Esophagus muscularis mucosa (tissue), 4 donors: ENCODE results near the gene TMCC3. TPM values are rescaled to one million over a fixed set of nuclear protein-coding genes. Genes with fewer than 3 reads are reported as not detected.

Source experiments
- DNase-seq: peaks from one replicate; pipeline ENCODE4 v3.0.0-alpha.2; 2017; ENCODE audit errors: extremely low spot score
- H3K27ac ChIP-seq, 4 donors: fragments of 200-600 bp; sonication (generic); replicated peaks in 1 of 4; 1 replicate in 3 of 4; 2 replicates in 1 of 4; pipeline ENCODE4 v1.5.1; 2016 to 2019; ENCODE audit warnings: mild to moderate bottlenecking in 1 of 4
- H3K27me3 ChIP-seq, 4 donors: fragments of 200-600 bp; sonication (generic); one replicate each; pipeline versions ENCODE4 v1.5.1 to v1.6.0; 2016 to 2019
- H3K36me3 ChIP-seq, 4 donors: fragments of 200-600 bp; sonication (generic); one replicate each; pipeline ENCODE4 v1.5.1; 2016 to 2019
- H3K4me1 ChIP-seq, 4 donors: fragments of 200-600 bp; sonication (generic); one replicate each; pipeline ENCODE4 v1.5.1; 2016 to 2019
- H3K4me3 ChIP-seq, 4 donors: fragments of 200-600 bp; sonication (generic); 1 replicate in 2 of 4; 2 replicates in 2 of 4; pipeline ENCODE4 v1.5.1; 2016 to 2019; ENCODE audit warnings: mild to moderate bottlenecking in 4 of 4, moderate library complexity in 1 of 4
- H3K9me3 ChIP-seq, 4 donors: fragments of 200-600 bp; sonication (generic); 1 replicate in 3 of 4; 2 replicates in 1 of 4; pipeline ENCODE4 v1.5.1; 2016 to 2019
- CTCF ChIP-seq, 3 experiments: fragments of 200-600 bp in 2 of 3; fragments of 450-650 bp in 1 of 3; sonication (generic) in 2 of 3; IDR thresholded peaks; one replicate each; pipeline ENCODE4 v1.5.1; 2017 to 2019; ENCODE audit warnings: antibody characterized with exemption in 3 of 3, mild to moderate bottlenecking in 2 of 3, moderate library complexity in 1 of 3
- EP300 ChIP-seq: sonication (generic); formaldehyde crosslinking; IDR thresholded peaks from one replicate; pipeline ENCODE4 v1.6.1; 2017; ENCODE audit warnings: antibody characterized with exemption
- POLR2A ChIP-seq: fragments of 450-650 bp; IDR thresholded peaks from one replicate; pipeline ENCODE4 v1.6.1; 2017; ENCODE audit warnings: antibody characterized with exemption, moderate library complexity, mild to moderate bottlenecking, low read depth
- POLR2AphosphoS5 ChIP-seq, 2 donors: sonication (generic); formaldehyde crosslinking; IDR thresholded peaks; one replicate each; pipeline ENCODE4 v1.6.1; 2017; ENCODE audit warnings: antibody characterized with exemption in 2 of 2
- WGBS: methylation state at CpG from one replicate; pipeline ENCODE4 v1.1.5; 2018; 5-methylcytosine and 5-hydroxymethylcytosine counted together
- intact Hi-C: fragments of 100-400 bp; cut with DNase I; formaldehyde crosslinking; loops from one replicate; pipeline ENCODE4 v1.15.1; 2023
- total RNA-seq, 4 donors: library from RNA; depleted of rRNA; stranded (reverse); fragments of >200 nt; gene quantifications; one replicate each; pipeline versions ENCODE4 v1.1.0 to v1.2.1, GENCODE V29; 2016

The TMCC3 gene
- total RNA-seq, 4 donors from 2014 or later = 17.0 to 30.5 (median 19.5) TPM

- Histone ChIP-seq H3K36me3 (no peaks in the 10 kb centered on the region), H3K9me3 (no peaks in the 10 kb centered on the region), H3K4me3 (no peak overlapping the region), H3K27ac (peak overlapping the region in 3 of 4 donors; percentile 28 to 45 (median 34)), H3K27me3 (no peaks in the 10 kb centered on the region), H3K4me1 (peaks cover 6 to 41% (median 34%) of the 10 kb centered on the region in 4 donors)
- DNase-seq = no peak
- WGBS = 67% methylated on average over 6 of the region's 6 CpGs
- no peak for TF ChIP-seq CTCF (IDR thresholded peaks at IDR 0.05)
- no peak for TF ChIP-seq POLR2AphosphoS5 (IDR thresholded peaks at IDR 0.05)
- no peak for TF ChIP-seq POLR2A
- TF ChIP-seq EP300 = no peak
- intact Hi-C loops = no loop called here
Observed at GRCh38 chr12:94687891-94688290, 37.5 kb upstream of the TMCC3 start.

GRCh38 chr12:94686834-94687628, 36.7 kb upstream of the TMCC3 start:
- H3K36me3 ChIP-seq = no peaks in the 10 kb centered on the region
- no peak for TF ChIP-seq POLR2AphosphoS5 (IDR thresholded peaks at IDR 0.05)
- no peak for TF ChIP-seq CTCF (IDR thresholded peaks at IDR 0.05)
- TF ChIP-seq EP300 = no peak
- TF ChIP-seq POLR2A = no peak
- H3K4me1 ChIP-seq = peaks cover 6 to 41% (median 34%) of the 10 kb centered on the region in 4 donors
- 66% methylated on average over 6 of the region's 6 CpGs for WGBS
- no peaks in the 10 kb centered on the region for H3K27me3 ChIP-seq
- intact Hi-C loops = no loop called here
- H3K9me3 ChIP-seq = no peaks in the 10 kb centered on the region
- peak overlapping the region in 3 of 4 donors; percentile 28 to 45 (median 34) for H3K27ac ChIP-seq
- H3K4me3 ChIP-seq = no peak overlapping the region
- DNase-seq = no peak

GRCh38 chr12:94684416-94685142, 34.2 kb upstream of the TMCC3 start:
- no peak for TF ChIP-seq POLR2AphosphoS5 (IDR thresholded peaks at IDR 0.05)
- TF ChIP-seq CTCF (IDR thresholded peaks at IDR 0.05) = no peak
- no peak for TF ChIP-seq EP300
- TF ChIP-seq POLR2A = no peak
- Histone ChIP-seq H3K4me1 (peaks cover 0 to 26% (median 20%) of the 10 kb centered on the region in 4 donors), H3K36me3 (no peaks in the 10 kb centered on the region), H3K9me3 (no peaks in the 10 kb centered on the region), H3K27me3 (no peaks in the 10 kb centered on the region), H3K27ac (no peak overlapping the region), H3K4me3 (no peak overlapping the region)
- intact Hi-C loops = no loop called here
- no peak for DNase-seq
- WGBS = 97% methylated on average over 7 of the region's 7 CpGs

GRCh38 chr12:94679554-94680195, 29.3 kb upstream of the TMCC3 start:
- Histone ChIP-seq H3K27ac (no peak overlapping the region), H3K27me3 (no peaks in the 10 kb centered on the region), H3K9me3 (no peaks in the 10 kb centered on the region), H3K36me3 (no peaks in the 10 kb centered on the region), H3K4me1 (peaks cover 0 to 21% (median 11%) of the 10 kb centered on the region in 4 donors), H3K4me3 (no peak overlapping the region)
- 87% methylated on average over 4 of the region's 4 CpGs for WGBS
- intact Hi-C loops = no loop called here
- no peak for TF ChIP-seq CTCF (IDR thresholded peaks at IDR 0.05)
- TF ChIP-seq POLR2AphosphoS5 (IDR thresholded peaks at IDR 0.05) = no peak
- TF ChIP-seq POLR2A = no peak
- TF ChIP-seq EP300 = no peak
- DNase-seq = no peak
